SKM-1 (cell line): ENCODE measurements around the gene SIPA1L3.

Experiments
- DNase-seq: peaks from one replicate; lab custom pipeline; 2025; ENCODE audit not compliant: unreplicated experiment; lab: John Stamatoyannopoulos, UW

SIPA1L3 gene

DNA sequence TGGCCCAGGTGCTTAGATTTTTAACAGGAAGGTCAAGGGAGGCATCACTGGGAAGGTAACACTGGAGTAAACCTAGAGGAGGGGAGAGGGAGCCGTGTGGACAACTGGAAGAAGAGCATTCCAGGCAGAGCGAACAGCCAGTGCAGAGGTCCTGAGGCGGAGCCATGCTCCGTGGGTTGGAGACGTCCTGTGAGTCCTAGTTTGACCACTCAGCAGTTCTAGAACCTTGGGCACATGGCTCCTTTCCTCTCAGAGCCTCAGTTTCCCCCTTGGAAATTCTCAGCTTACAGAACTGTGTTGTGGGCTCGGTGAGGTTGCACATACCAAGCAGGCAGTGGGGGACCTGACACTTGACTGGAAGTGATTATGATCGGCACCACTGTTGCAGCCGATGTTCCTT is 186.1 kb downstream of the SIPA1L3 start:
- no peak for DNase-seq

DNA sequence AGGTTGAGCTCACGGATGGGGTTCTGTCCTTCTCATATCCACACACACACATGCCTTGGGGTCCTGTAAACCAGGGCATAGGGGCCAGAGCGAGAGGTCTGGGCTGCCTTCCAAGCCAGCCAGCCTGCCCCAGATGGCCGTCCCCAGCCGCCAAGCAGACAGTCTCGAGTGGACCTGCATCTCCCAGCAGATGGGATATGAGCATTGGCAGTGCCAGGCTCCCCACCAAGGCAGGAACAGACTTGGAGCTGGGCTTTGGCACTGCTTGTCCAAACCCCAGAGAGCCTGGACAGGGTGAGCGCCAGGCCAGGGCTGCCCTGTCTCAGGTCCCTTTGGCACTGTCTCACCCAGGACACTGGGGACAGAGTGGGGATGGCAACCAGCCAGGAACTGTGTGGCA is 186.6 kb downstream of the SIPA1L3 start:
- no peak for DNase-seq

DNA sequence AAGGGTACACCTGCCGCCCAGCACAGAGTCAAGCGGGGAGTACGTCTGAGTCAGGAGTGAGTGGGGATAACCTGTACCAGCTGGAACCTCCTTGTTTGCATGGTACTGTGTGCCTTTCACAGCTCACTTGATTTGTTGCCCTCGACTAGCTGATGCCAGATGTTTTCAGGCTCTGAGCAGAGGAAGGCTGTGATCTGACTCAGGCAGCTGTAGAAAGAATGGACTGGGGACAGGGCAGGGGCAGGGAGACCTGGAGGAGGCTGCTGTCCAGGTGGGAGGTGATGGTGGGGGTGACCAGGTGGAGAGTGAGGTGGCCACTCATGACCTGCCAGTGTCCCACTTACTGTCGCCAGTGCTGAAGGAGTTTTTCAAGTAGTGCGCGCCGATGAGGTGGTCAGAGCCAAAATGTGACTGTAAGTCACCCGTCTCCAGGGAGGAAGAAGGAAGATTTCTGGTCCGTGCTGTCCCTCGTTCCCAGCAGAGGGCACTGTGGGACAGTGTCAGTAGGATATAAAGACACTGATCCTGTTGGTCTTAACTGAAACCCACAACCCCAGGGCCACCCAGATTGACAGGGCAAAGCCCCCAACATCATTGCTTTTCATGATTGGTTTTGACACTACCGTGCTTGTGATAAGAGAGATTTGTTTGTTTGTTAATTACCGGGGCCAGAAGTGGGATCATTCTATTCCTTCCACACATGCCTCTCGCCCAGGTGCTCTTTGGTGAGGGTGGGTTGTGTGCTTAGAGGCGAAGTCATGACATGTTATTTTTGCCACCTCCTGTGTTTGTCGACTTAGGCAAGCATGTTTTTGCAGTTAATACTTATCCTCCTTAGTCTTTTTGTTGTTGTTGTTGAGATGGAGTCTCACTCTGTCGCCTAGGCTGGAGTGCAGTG is 188.7 kb downstream of the SIPA1L3 start:
- DNase-seq = peak; percentile 50

DNA sequence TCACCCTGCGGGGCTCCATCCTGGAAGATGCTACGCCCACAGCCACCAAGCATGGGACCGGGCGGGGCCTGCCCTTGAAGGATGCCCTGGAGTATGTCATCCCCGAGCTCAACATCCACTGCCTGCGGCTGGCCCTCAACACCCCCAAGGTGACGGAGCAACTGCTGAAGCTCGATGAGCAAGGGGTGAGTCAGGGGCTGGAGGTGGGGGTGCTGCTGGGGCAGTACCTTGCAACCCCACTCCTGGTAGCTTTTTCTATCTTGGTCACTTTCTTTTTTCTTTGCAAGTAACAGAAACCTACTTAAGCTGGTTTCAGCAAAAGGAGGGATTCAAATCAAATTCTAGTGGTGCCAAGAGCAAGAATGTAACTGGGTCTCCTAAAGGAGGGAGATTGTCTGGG is 193.0 kb downstream of the SIPA1L3 start:
- no peak for DNase-seq

DNA sequence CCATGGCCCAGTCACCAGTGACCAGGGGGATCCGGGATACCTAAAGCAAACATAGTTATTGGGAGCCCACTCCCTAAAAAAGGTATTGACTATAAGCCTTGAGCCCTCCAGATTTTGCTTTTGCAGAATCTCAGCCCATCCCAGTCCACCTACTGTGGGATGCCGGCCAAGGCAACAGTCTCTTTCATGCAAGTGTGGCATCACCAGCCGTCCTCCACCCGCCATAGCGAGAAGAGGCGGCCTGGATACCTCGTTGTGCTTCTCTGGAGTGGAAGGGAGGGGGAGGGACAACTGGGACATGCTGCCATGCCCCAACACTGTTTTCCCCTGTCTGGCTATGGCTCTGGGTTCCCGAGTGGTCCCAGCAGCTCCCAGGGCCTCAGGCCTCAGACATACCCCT is 193.6 kb downstream of the SIPA1L3 start:
- DNase-seq = no peak

DNA sequence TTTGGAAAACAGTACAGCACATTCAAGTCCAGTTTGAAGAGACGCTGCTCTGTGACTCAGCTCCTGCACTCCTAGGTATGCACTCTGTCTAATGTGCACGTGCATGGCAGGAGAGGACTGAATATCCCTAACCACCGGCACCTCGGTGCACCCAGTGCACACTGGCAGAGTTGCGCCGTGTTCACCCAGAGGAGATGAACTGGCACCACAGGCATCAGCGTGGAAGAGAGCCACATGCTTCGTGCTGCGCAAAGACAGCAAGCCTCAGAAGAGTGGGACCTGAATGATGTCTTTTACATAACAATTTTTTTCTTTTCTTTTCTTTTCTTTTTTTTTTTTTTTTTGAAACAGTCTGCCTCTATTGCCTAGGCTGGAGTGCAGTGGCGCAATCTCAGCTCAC is 194.7 kb downstream of the SIPA1L3 start:
- no peak for DNase-seq

DNA sequence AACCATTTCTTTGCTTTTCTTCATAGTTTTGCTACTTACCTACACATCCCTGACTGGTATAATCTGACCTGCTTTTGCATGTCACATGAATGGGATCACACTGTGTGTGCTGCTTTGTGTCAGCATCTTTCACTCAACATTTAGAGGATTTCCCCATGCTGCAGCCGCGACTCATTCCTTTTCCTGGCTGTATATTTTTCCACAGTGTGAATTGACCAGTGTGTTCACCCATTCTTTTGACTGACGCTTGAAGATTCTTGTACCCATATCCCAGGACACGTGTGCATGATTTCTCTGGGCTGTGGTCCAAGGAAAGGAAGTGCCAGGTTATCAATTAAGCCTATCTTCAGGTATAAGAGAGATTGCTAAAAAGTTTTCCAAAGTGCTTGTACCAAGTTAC is 198.6 kb downstream of the SIPA1L3 start:
- no peak for DNase-seq

DNA sequence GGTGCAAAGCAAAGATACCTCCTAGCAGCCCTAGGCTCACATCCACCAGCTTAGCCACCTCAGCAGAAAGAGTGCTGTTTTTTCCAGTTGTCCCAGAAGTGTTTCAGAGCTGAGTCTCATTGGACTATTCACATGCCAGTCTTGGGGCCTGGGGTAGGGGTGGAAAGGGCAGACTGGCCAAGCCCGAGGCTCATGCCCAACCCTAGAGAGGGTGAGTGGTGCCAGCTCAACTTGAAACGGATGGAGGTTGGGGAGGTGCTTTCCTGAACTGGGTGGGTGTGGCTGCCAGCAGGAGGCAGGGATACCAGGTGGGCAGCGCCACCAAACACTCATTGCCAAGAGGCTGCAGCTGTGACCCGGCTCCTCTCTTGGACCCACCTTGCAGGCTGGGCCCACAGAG is 200.1 kb downstream of the SIPA1L3 start:
- no peak for DNase-seq

DNA sequence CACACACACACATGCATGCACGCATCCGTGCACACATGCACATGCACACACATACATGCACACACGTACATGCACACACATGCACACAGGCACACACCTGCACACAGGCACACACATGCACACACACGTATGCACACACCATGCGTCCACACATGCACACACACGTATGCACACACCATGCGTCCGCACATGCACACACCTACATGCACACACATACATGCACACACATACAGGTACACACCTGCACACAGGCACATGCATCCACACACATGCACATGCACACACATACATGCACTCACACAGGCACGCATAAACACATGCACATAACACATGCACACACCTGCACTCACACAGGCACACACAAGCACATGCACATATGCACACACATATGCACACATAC is 204.9 kb downstream of the SIPA1L3 start:
- DNase-seq = no peak

DNA sequence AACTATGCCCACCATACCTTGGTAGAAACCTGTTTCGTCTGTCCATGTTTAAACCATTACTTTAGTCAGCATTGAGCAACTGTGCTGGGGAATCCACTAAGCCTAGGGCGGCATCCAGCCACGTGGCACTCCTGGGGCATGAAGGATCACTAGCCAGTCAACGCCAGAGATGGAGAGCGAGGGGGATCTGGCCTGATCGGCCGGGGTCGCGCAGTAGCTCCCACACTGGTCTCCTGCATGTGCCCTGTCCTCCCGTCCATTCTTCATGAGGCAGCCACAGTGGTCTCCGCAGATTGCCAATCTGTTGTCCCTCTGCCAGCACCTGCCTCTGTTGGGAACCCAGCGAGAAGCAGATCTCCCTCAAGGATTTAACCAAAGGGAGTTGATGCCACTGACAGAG is 207.6 kb downstream of the SIPA1L3 start:
- DNase-seq = no peak

DNA sequence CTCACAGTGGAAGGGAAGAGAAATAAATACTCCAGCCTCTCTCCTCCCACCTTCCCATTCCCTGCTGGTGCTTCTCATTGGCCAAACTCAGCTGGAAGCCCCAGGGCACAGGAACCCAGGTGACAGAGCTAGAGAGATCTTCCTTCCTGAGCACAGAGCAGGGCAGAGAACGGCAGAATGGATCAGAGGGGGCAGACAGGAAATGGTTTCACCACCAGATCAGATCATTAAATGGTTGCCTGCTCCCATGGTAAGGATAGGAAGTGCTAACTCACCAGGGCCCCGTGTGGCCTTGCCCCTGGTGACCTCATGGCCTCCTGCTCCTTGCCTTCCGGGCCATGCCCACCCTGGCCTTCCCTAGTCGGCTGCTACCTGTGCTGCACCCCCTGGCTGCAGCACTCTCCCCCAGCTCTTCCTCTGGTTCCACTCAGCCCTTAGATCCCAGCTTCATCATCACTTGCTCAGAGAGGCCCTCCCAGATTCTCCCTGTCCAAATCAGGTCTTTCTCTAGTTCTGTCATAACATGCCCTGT is 208.3 kb downstream of the SIPA1L3 start:
- DNase-seq = no peak

DNA sequence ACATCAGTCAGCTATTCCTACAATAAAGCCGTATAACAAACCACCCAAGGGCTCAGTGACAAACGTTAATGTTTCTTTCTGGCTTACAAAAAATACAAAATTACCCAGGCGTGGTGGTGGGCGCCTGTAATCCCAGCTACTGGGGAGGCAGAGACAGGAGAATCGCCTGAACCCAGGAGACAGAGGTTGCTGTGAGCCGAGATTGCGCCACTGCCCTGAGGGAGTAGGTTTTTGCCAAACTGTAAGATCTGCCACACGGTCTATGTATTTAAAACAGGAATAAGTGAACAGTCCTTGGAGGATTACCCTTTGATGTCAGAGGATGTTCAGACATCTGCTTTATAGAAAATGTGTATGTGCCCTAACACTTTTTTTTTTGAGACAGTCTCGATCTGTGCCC is 211.2 kb downstream of the SIPA1L3 start:
- DNase-seq = no peak

DNA sequence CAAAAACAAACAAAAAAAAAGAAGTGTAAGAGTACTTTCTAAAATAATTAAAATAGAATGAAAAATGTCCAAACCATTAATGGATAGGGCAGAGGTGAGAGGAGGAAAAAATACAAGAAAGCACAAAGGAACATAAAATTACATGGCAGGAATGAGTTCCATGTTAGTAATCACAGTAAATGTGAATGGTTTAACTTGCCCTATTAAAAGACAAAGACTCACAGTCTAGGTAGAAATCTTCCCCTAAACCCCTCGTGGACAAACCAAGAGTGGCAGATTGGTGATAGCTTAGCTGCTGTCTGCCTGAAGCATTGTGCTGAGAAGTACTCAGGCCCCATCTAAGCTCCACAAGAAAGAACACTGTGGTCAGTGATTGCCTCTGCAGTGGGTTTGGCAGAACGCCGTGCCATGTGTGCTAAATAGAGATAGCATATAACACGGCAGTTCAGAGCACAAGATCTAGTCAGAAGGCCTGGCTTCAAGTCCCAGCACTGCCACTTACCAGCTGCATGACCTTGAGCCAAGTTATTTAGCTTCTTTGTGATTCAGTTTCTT is 213.5 kb downstream of the SIPA1L3 start:
- DNase-seq = no peak

DNA sequence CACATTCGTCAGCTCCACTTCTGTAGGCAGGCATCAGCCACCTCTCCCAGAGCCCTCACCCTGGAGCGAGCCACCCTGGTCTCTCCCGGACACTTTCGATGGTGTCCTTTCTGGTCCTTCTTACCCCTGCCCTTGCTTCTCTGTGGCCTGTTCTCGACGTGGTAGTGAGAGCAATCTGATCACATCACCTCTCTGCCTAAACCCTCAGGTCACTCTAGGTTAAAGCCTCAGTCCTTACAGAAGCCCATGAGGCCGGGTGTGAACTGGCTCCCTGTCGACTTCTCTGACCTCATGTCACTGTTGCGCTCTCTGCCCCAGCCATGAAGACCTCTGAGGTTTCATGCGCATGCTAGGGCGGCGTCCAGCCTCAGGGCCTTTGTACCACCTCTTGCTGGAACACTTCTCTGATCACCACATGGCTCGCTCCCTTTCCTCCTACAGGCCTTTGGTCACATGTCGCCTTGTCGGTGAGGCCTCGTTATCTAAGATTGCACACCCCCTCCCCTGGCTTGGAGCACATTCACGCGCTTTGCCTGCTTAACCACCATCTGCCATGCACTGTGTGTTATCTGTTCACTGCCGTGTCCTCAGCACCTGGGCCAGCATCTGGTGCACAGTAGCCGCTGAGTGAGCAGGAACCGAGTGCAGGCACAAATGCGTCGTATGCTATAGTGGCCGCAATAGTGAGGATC is 215.5 kb downstream of the SIPA1L3 start:
- DNase-seq = no peak

DNA sequence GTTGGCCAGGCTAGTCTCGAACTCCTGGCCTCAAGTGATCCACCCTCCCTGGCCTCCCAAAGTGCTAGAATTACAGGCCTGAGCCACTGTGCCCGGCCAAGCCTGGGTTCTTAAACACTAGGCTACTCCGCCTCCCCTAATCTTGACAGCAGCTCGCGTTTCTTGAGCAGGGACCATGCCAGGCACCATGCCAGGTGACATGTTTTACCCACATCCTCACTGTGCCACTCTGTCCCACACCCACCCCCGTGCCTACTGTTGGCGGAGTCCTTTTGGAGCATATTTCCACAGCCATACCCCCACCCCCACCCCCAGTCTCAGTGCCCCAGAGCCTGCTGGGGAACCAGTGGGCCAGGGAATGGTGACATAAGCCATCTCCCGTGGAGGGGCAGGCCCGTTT is 218.2 kb downstream of the SIPA1L3 start:
- no peak for DNase-seq

DNA sequence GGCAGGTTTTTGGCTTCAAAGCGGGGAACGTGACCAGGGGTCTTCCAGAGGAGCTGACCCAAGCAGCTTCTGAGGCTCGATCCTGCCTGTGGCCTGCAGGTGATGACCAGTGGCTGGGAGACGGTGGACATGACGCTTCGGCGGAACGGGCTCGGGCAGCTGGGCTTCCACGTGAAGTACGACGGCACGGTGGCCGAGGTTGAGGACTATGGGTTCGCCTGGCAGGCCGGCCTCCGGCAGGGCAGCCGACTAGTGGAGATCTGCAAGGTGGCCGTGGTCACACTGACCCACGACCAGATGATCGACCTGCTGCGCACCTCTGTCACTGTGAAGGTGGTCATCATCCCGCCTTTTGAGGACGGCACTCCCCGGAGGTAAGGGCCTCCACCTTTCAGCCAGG is 223.4 kb downstream of the SIPA1L3 start:
- no peak for DNase-seq

DNA sequence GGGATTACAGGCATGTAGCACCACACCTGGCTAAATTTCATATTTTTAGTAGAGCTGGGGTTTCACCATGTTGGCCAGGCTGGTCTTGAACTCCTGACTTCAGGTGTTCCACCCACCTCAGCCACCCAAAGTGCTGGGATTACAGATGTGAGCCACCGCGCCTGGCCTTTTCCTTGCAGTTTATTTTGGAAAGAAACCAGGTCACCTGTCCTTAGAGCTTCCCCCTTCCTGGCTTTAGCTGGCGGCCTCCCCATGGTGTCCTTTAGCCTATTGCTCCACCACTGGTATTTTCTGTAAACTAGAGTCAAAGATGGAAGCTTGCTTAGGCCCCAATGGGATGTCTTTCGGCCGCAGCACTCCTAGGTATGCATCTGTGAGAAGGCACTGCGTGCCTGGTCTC is 225.8 kb downstream of the SIPA1L3 start:
- DNase-seq = no peak

DNA sequence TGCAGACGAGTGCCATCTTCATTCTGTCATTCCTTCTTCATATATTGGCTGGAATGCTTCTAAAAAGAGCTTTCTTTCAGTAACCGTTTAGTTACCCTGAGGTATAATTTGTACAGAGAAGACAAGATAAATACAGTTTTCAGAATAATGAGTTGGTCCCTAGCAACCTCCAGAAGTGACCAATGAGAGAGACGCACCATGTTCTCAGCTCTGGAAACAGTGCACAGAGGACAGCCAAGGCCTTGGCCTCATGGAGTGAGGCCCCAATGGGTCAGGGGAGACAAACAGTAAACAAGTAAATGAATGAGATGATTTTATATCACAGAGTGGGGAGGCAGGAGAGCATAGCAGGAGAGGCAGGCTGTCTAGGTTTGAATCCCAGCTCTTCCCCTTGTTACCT is 226.3 kb downstream of the SIPA1L3 start:
- DNase-seq = no peak

DNA sequence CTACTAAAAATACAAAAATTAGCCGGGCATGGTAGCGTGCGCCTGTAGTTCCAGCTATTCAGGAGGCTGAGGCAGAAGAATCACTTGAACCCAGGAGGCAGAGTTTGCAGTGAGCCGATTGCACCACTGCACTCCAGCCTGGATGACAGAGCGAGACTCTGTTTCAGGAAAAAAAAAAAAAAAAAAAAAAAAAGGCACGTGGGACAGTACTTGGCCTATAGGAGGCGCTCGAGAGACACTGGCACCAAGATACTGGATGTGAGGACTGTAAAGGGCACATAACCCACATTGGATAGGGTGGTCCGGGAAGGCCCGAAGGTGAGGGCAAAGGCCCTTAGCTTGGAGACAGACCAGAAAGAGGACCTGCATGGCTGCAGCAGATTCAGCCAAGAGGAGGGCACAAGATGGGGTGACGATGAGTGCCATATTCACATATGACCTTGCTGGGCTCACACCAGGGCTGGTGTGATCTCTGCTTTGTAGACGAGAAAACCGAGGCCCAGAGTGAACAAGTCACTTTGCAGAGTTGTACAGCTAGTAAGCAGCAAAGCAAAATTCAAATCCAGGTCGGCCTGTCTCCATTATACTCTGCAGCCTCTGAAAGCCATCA is 227.6 kb downstream of the SIPA1L3 start:
- DNase-seq = no peak

DNA sequence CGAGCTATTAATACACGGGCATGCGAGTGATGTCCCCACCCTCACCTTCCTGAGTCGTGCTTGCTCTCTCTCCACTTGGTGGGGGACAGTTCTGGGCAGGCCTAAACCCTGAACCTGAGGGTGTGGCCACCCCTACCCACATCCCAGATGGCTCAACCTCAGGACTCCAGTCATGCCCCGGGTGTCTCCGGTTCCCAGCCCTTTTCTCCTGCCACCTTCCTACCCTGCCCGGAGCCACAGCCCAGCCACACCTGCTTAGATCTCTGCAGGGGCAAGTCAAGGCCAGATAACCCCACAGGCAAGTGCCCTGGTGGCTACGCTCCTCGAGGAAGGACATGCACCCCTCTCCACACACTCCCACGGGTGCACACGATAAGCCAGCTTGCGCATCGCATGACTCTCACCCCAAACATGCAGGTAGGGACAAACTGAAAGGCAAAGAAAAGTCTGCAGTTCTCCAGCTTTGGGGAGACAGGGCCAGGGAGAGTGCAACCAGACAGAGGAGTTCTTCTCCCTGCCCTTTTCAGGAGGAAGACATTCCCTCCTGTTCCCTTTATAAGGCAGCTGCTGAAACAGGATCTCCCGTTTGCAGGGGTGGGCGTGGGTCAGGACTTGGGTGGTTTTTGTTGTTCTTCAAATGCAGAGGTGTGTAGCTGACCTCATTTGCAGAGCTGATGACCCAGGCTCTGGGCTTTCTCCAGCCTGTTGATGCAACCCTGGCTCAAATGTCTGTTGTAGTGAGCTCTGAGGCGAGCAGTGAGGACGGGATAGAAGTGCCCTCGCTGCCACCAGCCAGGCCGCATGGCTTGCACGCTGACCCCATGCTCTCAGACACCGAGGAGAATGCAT is 228.4 kb downstream of the SIPA1L3 start:
- no peak for DNase-seq

DNA sequence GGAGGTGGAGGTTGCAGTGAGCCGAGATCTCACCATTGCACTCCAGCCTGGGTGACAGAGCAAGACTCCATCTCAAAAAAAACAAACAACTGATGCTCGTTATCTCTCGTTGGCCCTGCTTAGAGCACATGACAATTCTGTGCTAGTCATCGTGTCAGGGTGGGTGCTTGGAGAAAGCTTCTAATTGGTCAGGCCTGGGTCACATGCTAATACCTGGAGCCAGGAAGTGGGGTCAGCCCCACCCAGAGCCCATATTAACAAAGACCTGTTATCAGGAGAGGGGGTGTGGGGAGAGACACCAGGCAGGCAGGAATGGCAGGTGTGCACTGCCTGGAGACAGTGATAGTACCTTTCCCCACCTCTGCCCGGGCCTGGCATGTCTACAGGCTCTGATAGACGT is 232.1 kb downstream of the SIPA1L3 start:
- DNase-seq = no peak
